IPS-15b (cell line): ENCODE results near the gene AGBL4.
A peak's percentile ranks its signal among the peaks of the same experiment; 100 is the strongest.

Experiments used
- H3K27me3 ChIP-seq: one replicate; pipeline ENCODE4 v1.6.1; 2013; ENCODE audit warnings: low read length; ENCODE audit not compliant: control insufficient read depth, insufficient read depth
- H3K36me3 ChIP-seq: one replicate; pipeline ENCODE4 v1.6.1; 2013; ENCODE audit warnings: low read length; ENCODE audit not compliant: control insufficient read depth, insufficient read depth
- H3K4me1 ChIP-seq: one replicate; pipeline ENCODE4 v1.6.1; 2013; ENCODE audit warnings: mild to moderate bottlenecking, low read length; ENCODE audit not compliant: control insufficient read depth, insufficient read depth
- H3K4me3 ChIP-seq: one replicate; pipeline ENCODE4 v1.5.1; 2013; ENCODE audit warnings: low read depth, low read length
- H3K9ac ChIP-seq: one replicate; pipeline ENCODE4 v1.6.1; 2013; ENCODE audit warnings: low read depth, mild to moderate bottlenecking, low read length
- H3K9me3 ChIP-seq: one replicate; pipeline ENCODE4 v1.6.1; 2013; ENCODE audit warnings: mild to moderate bottlenecking, low read length; ENCODE audit not compliant: control insufficient read depth, insufficient read depth

Gene AGBL4

GRCh38 chr1:49213301-49213700 is 810.5 kb downstream of the AGBL4 start:
- H3K4me3 ChIP-seq: no peak overlapping the region
- H3K27me3 ChIP-seq: no peaks in the 10 kb centered on the region
- H3K9ac ChIP-seq: no peak overlapping the region
- H3K4me1 ChIP-seq: no peaks in the 10 kb centered on the region
- no peaks in the 10 kb centered on the region for H3K36me3 ChIP-seq
- no peaks in the 10 kb centered on the region for H3K9me3 ChIP-seq

- Histone ChIP-seq H3K27me3 (no peaks in the 10 kb centered on the region), H3K9ac (no peak overlapping the region), H3K9me3 (no peaks in the 10 kb centered on the region), H3K4me1 (no peaks in the 10 kb centered on the region), H3K36me3 (no peaks in the 10 kb centered on the region), H3K4me3 (no peak overlapping the region)
Measured at GRCh38 chr1:49208712-49209111, 815.0 kb downstream of the AGBL4 start.

GRCh38 chr1:49204720-49205119 is 819.0 kb downstream of the AGBL4 start:
- H3K27me3 ChIP-seq: no peaks in the 10 kb centered on the region
- H3K4me1 ChIP-seq: peaks cover 8% of the 10 kb centered on the region
- no peaks in the 10 kb centered on the region for H3K9me3 ChIP-seq
- no peaks in the 10 kb centered on the region for H3K36me3 ChIP-seq
- H3K9ac ChIP-seq: no peak overlapping the region
- H3K4me3 ChIP-seq: no peak overlapping the region

GRCh38 chr1:49200738-49201137 is 823.0 kb downstream of the AGBL4 start:
- Histone ChIP-seq H3K4me1 (peaks cover 8% of the 10 kb centered on the region), H3K9ac (no peak overlapping the region), H3K27me3 (no peaks in the 10 kb centered on the region), H3K9me3 (no peaks in the 10 kb centered on the region), H3K36me3 (no peaks in the 10 kb centered on the region), H3K4me3 (peak overlapping the region; percentile 10)

GRCh38 chr1:49199564-49199963 is 824.2 kb downstream of the AGBL4 start:
- H3K36me3 ChIP-seq: no peaks in the 10 kb centered on the region
- H3K4me3 ChIP-seq: no peak overlapping the region
- no peaks in the 10 kb centered on the region for H3K27me3 ChIP-seq
- H3K9me3 ChIP-seq: no peaks in the 10 kb centered on the region
- peaks cover 8% of the 10 kb centered on the region for H3K4me1 ChIP-seq
- no peak overlapping the region for H3K9ac ChIP-seq

- Histone ChIP-seq H3K27me3 (no peaks in the 10 kb centered on the region), H3K4me3 (no peak overlapping the region), H3K9ac (no peak overlapping the region), H3K36me3 (no peaks in the 10 kb centered on the region), H3K9me3 (no peaks in the 10 kb centered on the region), H3K4me1 (peaks cover 8% of the 10 kb centered on the region)
Measured at GRCh38 chr1:49197081-49197480, 826.7 kb downstream of the AGBL4 start.

GRCh38 chr1:49190138-49190537 is 833.6 kb downstream of the AGBL4 start:
- Histone ChIP-seq H3K27me3 (no peaks in the 10 kb centered on the region), H3K9me3 (no peaks in the 10 kb centered on the region), H3K4me1 (no peaks in the 10 kb centered on the region), H3K4me3 (no peak overlapping the region), H3K36me3 (no peaks in the 10 kb centered on the region), H3K9ac (no peak overlapping the region)

- Histone ChIP-seq H3K4me3 (no peak overlapping the region), H3K9ac (no peak overlapping the region), H3K36me3 (no peaks in the 10 kb centered on the region), H3K27me3 (no peaks in the 10 kb centered on the region), H3K9me3 (no peaks in the 10 kb centered on the region), H3K4me1 (no peaks in the 10 kb centered on the region)
Measured at GRCh38 chr1:49187056-49187455, 836.7 kb downstream of the AGBL4 start.

- H3K9me3 ChIP-seq: no peaks in the 10 kb centered on the region
- H3K4me1 ChIP-seq: no peaks in the 10 kb centered on the region
- H3K36me3 ChIP-seq: no peaks in the 10 kb centered on the region
- no peak overlapping the region for H3K4me3 ChIP-seq
- no peak overlapping the region for H3K9ac ChIP-seq
- H3K27me3 ChIP-seq: no peaks in the 10 kb centered on the region
Measured at GRCh38 chr1:49185450-49185980, 838.2 kb downstream of the AGBL4 start.

GRCh38 chr1:49183489-49183888 is 840.3 kb downstream of the AGBL4 start:
- Histone ChIP-seq H3K36me3 (no peaks in the 10 kb centered on the region), H3K9ac (no peak overlapping the region), H3K9me3 (no peaks in the 10 kb centered on the region), H3K27me3 (no peaks in the 10 kb centered on the region), H3K4me1 (no peaks in the 10 kb centered on the region), H3K4me3 (no peak overlapping the region)

- Histone ChIP-seq H3K4me1 (no peaks in the 10 kb centered on the region), H3K4me3 (no peak overlapping the region), H3K36me3 (no peaks in the 10 kb centered on the region), H3K9ac (no peak overlapping the region), H3K9me3 (no peaks in the 10 kb centered on the region), H3K27me3 (no peaks in the 10 kb centered on the region)
Measured at GRCh38 chr1:49181033-49181432, 842.7 kb downstream of the AGBL4 start.

GRCh38 chr1:49171941-49172593 is 851.7 kb downstream of the AGBL4 start:
- Histone ChIP-seq H3K9me3 (no peaks in the 10 kb centered on the region), H3K4me3 (no peak overlapping the region), H3K36me3 (no peaks in the 10 kb centered on the region), H3K27me3 (no peaks in the 10 kb centered on the region), H3K4me1 (no peaks in the 10 kb centered on the region), H3K9ac (no peak overlapping the region)
